ENCODE results near the gene CUEDC1. TPM values are rescaled to one million over a fixed set of nuclear protein-coding genes. Genes with fewer than 3 reads are reported as not detected.
"Not testable (repeated sequence)": the region's sequence is repeated elsewhere in the genome, so short reads cannot be mapped to it uniquely, and the experiment has no call there.

The CUEDC1 gene
- total RNA-seq, 2 experiments from 2014 or later = 0.29 to 0.40 TPM

DNA sequence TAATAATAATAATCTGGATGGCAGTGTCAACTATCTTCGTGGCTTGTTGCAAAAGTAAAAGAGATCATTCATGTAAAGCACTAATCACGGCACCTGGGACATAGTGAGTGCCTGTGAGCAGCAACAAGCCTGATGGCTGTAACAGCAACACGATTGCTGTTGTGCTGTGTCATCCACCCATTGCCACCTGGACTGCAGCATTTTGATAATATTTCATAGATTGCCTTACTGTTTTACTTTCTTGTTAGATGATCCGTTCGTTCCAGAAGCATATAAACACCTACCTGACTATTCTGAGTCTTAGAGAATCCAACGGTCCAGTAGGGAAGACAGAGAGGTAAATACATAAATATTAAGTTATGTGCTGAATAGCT, 102.3 kb downstream of the CUEDC1 start:
- no peak for TF ChIP-seq CTCF (IDR thresholded peaks at IDR 0.05)
- no peak overlapping the region for H3K4me3 Mint-ChIP-seq
- intact Hi-C loops (cut with micrococcal nuclease) = no loop called here
- peaks cover 14% of the 10 kb centered on the region for H3K36me3 Mint-ChIP-seq (ENCODE audit: low read depth)
- ATAC-seq (no peak), DNase-seq (no peak)
- no peak overlapping the region for H3K27ac Mint-ChIP-seq
- POLR2A ChIA-PET = interaction anchor here (0.6 to 1.2 kb wide), 3 partner anchors 15 to 440 kb away, joined by 3 to 6 read pairs (median 4); no protein-coding TSS in a partner anchor
- no peaks in the 10 kb centered on the region for H3K9me3 Mint-ChIP-seq
- H3K4me1 Mint-ChIP-seq (ENCODE audit: low read depth) = peaks cover 25% of the 10 kb centered on the region
- H3K27me3 Mint-ChIP-seq = no peaks in the 10 kb centered on the region
- CTCF ChIA-PET = interaction anchor here (0.7 to 11.5 kb wide), 4 partner anchors 10 to 319 kb away, joined by 3 to 177 read pairs (median 6); no protein-coding TSS in a partner anchor

- Mint-ChIP-seq H3K36me3 (ENCODE audit: low read depth) (peaks cover 14% of the 10 kb centered on the region), H3K27ac (no peak overlapping the region), H3K4me3 (peak overlapping the region; percentile 56), H3K27me3 (no peaks in the 10 kb centered on the region), H3K4me1 (ENCODE audit: low read depth) (peaks cover 25% of the 10 kb centered on the region), H3K9me3 (no peaks in the 10 kb centered on the region)
- intact Hi-C loops (cut with micrococcal nuclease) = no loop called here
- ChIA-PET CTCF (interaction anchor here (0.7 to 11.5 kb wide), 4 partner anchors 19 to 155 kb away, joined by 3 to 177 read pairs (median 26); no protein-coding TSS in a partner anchor), POLR2A (interaction anchor here (1.1 to 2.9 kb wide), 4 partner anchors 8 to 440 kb away, joined by 3 to 18 read pairs (median 8); partner anchors contain the start of gene SRSF1)
- no peak for ATAC-seq
- no peak for TF ChIP-seq CTCF (IDR thresholded peaks at IDR 0.05)
- no peak for DNase-seq
These were observed 102.9 kb downstream of the CUEDC1 start for GRCh38 chr17:57852092-57852954.

GRCh38 chr17:57849874-57850754, 105.1 kb downstream of the CUEDC1 start, which contains the start of gene MRPS23:
Gene MRPS23 (minus strand): TSS chr17:57850044. CDS start chr17:57850010, 34 bp downstream.
- peak; percentile 98 for DNase-seq
- ChIA-PET CTCF (interaction anchor here (0.8 to 6.0 kb wide), 7 partner anchors 9 to 150 kb away, joined by 3 to 49 read pairs (median 6); no protein-coding TSS in a partner anchor), POLR2A (interaction anchor here (0.6 to 2.9 kb wide), 15 partner anchors 8 to 234 kb away, joined by 3 to 18 read pairs (median 4); partner anchors contain the start of gene SRSF1)
- Mint-ChIP-seq H3K4me3 (peak within 1 kb of the TSS; percentile 91), H3K27me3 (no peaks in the 10 kb centered on the region), H3K27ac (peak within 1 kb of the TSS; percentile 95), H3K36me3 (ENCODE audit: low read depth) (peaks cover 22% of the 10 kb centered on the region), H3K4me1 (ENCODE audit: low read depth) (peaks cover 30% of the 10 kb centered on the region), H3K9me3 (no peaks in the 10 kb centered on the region)
- no peak for TF ChIP-seq CTCF (IDR thresholded peaks at IDR 0.05)
- ATAC-seq = peak; percentile 97
- intact Hi-C loops (cut with micrococcal nuclease) = no loop called here

GRCh38 chr17:57849163-57849873, 105.9 kb downstream of the CUEDC1 start:
- DNase-seq (peak; percentile 24), ATAC-seq (no peak)
- intact Hi-C loops (cut with micrococcal nuclease) = no loop called here
- no peaks in the 10 kb centered on the region for H3K27me3 Mint-ChIP-seq
- peaks cover 24% of the 10 kb centered on the region for H3K36me3 Mint-ChIP-seq (ENCODE audit: low read depth)
- no peak for TF ChIP-seq CTCF (IDR thresholded peaks at IDR 0.05)
- ChIA-PET POLR2A (interaction anchor here (1.0 to 2.9 kb wide), 11 partner anchors 9 to 235 kb away, joined by 3 to 18 read pairs (median 5); partner anchors contain the start of gene SRSF1), CTCF (interaction anchor here (0.8 to 6.0 kb wide), 5 partner anchors 10 to 151 kb away, joined by 3 to 49 read pairs (median 14); no protein-coding TSS in a partner anchor)
- H3K27ac Mint-ChIP-seq = peak overlapping the region; percentile 95
- peaks cover 32% of the 10 kb centered on the region for H3K4me1 Mint-ChIP-seq (ENCODE audit: low read depth)
- H3K9me3 Mint-ChIP-seq = no peaks in the 10 kb centered on the region
- peak overlapping the region; percentile 91 for H3K4me3 Mint-ChIP-seq

GRCh38 chr17:57846056-57846945, 108.9 kb downstream of the CUEDC1 start:
- DNase-seq; H3K4me3 Mint-ChIP-seq; POLR2A ChIA-PET; H3K9me3 Mint-ChIP-seq; ATAC-seq; H3K27me3 Mint-ChIP-seq; intact Hi-C loops (cut with micrococcal nuclease); H3K27ac Mint-ChIP-seq: not testable (repeated sequence)
- CTCF ChIA-PET = interaction anchor here (6.0 kb wide), 1 partner anchor 13 kb away, joined by 49 read pairs; no protein-coding TSS in a partner anchor
- peaks cover 32% of the 10 kb centered on the region for H3K36me3 Mint-ChIP-seq (ENCODE audit: low read depth)
- peaks cover 38% of the 10 kb centered on the region for H3K4me1 Mint-ChIP-seq (ENCODE audit: low read depth)
